GM18499 (cell line): ENCODE data around the gene TMEM130.
A peak's percentile ranks its signal among the peaks of the same experiment; 100 is the strongest.

Experiments used
- ATAC-seq: cut with Tn5 transposase; IDR thresholded peaks from one replicate; pipeline ENCODE4 v1.9.1; 2021; ENCODE audit warnings: moderate number of reproducible peaks; ENCODE audit not compliant: insufficient read depth, unreplicated experiment

TMEM130 gene, protein sequence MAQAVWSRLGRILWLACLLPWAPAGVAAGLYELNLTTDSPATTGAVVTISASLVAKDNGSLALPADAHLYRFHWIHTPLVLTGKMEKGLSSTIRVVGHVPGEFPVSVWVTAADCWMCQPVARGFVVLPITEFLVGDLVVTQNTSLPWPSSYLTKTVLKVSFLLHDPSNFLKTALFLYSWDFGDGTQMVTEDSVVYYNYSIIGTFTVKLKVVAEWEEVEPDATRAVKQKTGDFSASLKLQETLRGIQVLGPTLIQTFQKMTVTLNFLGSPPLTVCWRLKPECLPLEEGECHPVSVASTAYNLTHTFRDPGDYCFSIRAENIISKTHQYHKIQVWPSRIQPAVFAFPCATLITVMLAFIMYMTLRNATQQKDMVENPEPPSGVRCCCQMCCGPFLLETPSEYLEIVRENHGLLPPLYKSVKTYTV

DNA sequence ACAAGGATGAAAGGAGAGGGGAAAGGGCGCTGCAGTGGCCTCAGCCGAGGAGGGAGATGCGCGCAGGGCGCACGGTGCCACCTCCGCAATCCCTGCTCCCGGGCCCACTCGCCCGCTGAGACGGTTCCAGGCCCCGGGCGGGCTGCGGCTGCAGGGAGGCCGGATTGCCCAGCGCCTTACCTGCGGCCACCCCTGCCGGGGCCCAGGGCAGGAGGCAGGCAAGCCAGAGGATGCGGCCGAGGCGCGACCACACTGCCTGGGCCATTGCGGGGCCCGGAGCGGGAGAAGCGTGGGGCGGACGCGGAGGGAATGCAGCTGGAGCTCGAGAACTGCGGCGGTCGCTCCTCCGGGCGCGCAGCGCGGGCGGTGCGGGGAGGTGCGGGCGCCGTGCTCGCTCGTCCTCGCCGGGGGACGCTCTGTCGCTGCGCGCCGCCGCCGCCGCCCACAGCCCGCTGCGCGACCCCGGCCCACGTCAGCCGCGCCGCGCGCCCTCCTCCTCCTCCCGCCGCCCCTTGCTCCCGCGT lies at the start of gene TMEM130:
TMEM130 (minus strand) TSS at position 418 of the 524 bp plus-strand sequence; CDS start at position 265, 153 bp downstream.
- ATAC-seq, result no peak

GRCh38 chr7:98917331-98917730 lies 47.5 kb upstream of the TMEM130 start:
- no peak for ATAC-seq

DNA sequence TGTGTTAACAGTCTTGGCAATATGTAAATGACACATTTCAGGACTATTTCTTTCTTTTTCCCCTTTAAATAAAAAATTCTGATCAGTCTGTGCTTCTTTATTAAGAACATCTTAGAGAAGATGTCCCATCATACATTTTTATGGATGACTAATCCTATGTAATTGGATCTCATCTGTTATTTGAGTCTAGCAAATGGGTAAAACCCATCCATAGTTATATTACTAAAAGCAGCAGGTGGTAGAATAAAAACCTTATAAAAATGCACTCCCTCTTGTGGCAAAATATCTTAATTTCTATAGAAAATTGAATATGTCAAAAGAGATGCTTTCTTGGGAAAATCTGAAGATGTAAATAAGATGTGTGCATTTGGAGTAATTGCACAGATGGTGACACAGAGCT lies 43.8 kb upstream of the TMEM130 start:
- no peak for ATAC-seq

GRCh38 chr7:98913026-98913425 lies 43.2 kb upstream of the TMEM130 start:
- no peak for ATAC-seq

DNA sequence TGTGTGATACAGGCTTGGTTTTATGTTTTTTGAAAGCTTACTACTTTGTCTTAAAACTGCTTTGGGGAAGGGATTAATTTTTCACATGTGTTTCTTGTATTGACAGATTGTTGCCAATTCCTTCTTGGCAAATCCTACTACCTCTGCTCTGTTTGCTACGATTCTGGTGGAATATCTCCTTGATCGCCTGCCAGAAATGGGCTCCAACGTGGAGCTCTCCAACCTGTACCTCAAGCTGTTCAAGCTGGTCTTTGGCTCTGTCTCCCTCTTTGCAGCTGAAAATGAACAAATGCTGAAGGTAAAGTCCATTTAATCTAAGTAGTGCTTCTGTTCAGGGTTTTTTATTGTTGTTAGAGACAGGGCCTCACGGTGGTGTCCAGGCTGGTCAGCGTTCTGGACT lies 42.1 kb upstream of the TMEM130 start:
- ATAC-seq, result no peak

- ATAC-seq, result no peak
These were observed 40.6 kb upstream of the TMEM130 start for GRCh38 chr7:98910427-98910826.

- no peak for ATAC-seq
These were observed 39.7 kb upstream of the TMEM130 start for GRCh38 chr7:98909487-98909886.

- no peak for ATAC-seq
These were observed 38.8 kb upstream of the TMEM130 start for GRCh38 chr7:98908585-98908984.

GRCh38 chr7:98907570-98907969 lies 37.8 kb upstream of the TMEM130 start:
- ATAC-seq, result no peak

DNA sequence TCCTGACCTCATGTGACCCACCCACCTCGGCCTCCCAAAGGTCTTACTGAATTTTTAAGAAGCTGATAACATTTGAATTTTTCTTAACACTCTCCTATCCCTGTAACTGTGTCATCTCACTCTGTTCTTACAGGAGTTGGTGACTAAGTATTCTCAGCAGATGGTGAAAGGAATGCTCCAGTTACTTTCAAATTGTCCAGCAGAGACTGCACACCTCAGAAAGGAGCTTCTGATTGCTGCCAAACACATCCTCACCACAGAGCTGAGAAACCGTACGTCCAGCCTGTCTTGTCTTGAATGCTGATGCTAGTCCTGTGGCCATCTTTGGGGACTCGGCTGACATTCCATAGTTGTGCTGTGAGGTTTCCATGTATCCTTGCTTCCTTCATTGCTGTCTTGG lies 33.4 kb upstream of the TMEM130 start:
- ATAC-seq, result no peak

DNA sequence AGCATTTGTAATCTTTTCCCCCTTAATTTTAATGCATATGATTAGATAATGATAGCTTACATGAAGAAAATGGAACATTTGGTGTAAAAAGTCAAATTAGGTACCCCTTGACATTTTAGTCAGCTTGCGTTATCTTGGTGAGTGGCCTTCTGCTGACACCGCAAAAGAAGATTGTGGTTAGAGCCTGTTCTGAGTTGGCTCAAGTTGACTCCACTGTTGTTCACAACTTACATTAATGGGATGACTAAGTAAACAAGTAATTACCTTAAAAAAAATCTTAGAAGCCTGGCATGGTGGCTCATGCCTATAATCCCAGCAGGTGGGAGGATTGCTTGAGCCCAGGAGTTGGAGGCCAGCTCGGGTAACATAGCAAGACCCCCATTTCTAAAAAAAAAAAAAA lies 32.7 kb upstream of the TMEM130 start:
- ATAC-seq, result no peak

DNA sequence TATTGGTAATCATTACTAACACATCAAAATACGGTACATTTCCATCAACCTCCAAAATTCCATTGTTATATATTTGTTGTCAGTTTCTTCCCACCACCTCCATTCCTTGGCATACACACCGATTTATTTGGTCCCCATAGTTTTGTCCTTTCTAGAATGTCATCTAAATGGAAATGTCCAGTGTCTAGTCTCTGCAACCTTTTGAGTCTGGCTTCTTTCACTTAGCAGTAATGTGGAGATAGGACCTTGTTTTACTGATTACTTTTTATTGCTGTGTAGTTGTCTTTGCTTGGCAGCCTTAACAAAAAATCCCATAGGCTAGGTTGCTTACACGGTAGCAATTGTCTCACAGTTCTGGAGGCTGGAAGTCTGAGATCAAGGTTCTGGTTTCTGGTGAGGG lies 31.0 kb upstream of the TMEM130 start:
- ATAC-seq, result no peak

GRCh38 chr7:98899816-98900215 lies 30.0 kb upstream of the TMEM130 start:
- no peak for ATAC-seq

- no peak for ATAC-seq
These were observed 22.8 kb upstream of the TMEM130 start for GRCh38 chr7:98892609-98893008.

DNA sequence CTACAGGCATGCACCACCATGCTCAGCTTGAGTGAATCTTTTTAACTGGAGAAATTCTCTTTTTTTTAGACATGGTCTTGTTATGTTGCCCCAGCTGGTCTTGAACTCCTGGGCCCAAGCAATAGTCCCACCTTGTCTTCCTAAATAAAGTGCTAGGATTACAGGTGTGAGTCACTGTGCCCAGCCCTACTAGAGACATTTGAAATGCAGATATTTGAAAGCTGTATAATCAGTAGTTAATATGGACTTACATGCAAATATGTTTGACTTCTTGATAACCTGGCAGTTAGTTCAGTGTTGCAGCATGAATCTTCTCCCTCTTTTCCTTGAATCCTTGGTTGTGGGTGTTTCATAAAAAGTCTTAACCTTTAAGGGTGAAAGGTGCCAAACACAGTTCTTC lies 17.2 kb upstream of the TMEM130 start:
- ATAC-seq, result no peak

GRCh38 chr7:98884416-98884815 lies 14.6 kb upstream of the TMEM130 start:
- ATAC-seq, result no peak

GRCh38 chr7:98881561-98882315 lies 11.9 kb upstream of the TMEM130 start:
- no peak for ATAC-seq

GRCh38 chr7:98880485-98880884 lies 10.7 kb upstream of the TMEM130 start:
- ATAC-seq, result no peak

- no peak for ATAC-seq
These were observed 10.1 kb upstream of the TMEM130 start for GRCh38 chr7:98879979-98880315.

GRCh38 chr7:98879198-98879978 lies 9.6 kb upstream of the TMEM130 start:
- ATAC-seq, result peak; percentile 82
